ENCODE measurements around the gene KRT17. TPM values are rescaled to one million over a fixed set of nuclear protein-coding genes. Genes with fewer than 3 reads are reported as not detected.

Gene KRT17
- total and polyA plus RNA-seq, 10 of the 15 experiments (the other 5 are each of a cell fraction or from before 2014, with no cell fraction given): 0.47 to 30.0 (median 2.5) TPM

DNA sequence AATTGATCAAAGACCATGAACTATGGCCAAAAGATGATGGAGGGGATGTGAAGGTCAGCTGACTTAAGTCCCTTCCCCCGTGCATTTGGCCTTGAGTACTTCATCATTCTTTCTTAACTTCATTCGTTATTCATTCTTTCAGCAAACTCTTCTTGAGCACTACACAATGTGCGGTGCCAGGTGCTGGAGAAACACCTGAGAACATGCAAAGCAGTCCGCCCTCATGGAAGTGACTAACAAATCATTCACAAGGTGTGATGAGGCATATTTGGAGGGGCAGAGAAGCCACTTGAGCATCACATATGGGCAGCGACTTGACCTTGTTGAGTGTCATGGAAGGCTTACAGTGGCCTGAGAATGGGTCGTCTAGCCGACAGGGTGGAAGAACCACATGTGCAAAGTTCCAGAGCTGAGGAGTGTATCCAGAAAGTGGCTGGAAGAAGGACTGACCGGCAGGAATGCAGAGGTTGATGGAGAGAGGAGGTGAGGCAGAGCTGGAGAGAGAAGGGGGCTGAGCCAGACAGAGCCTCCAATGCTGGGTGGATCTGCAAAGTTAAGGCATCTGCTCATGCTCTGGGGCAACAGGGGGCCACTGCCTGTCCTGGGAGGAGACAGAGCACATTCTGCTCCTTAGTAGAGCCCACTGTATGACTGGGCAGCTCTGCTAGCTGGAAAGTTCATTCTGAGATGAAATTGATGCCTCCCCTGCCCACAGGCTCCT, 39.2 kb upstream of the KRT17 start (continued):
- TF ChIP-seq, protein P1, sequence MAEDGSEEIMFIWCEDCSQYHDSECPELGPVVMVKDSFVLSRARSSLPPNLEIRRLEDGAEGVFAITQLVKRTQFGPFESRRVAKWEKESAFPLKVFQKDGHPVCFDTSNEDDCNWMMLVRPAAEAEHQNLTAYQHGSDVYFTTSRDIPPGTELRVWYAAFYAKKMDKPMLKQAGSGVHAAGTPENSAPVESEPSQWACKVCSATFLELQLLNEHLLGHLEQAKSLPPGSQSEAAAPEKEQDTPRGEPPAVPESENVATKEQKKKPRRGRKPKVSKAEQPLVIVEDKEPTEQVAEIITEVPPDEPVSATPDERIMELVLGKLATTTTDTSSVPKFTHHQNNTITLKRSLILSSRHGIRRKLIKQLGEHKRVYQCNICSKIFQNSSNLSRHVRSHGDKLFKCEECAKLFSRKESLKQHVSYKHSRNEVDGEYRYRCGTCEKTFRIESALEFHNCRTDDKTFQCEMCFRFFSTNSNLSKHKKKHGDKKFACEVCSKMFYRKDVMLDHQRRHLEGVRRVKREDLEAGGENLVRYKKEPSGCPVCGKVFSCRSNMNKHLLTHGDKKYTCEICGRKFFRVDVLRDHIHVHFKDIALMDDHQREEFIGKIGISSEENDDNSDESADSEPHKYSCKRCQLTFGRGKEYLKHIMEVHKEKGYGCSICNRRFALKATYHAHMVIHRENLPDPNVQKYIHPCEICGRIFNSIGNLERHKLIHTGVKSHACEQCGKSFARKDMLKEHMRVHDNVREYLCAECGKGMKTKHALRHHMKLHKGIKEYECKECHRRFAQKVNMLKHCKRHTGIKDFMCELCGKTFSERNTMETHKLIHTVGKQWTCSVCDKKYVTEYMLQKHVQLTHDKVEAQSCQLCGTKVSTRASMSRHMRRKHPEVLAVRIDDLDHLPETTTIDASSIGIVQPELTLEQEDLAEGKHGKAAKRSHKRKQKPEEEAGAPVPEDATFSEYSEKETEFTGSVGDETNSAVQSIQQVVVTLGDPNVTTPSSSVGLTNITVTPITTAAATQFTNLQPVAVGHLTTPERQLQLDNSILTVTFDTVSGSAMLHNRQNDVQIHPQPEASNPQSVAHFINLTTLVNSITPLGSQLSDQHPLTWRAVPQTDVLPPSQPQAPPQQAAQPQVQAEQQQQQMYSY (CRISPR knock-in tag; IDR thresholded peaks at IDR 0.05): no peak
- TF ChIP-seq NBN (IDR thresholded peaks at IDR 0.05) (no peak), SPI1 (IDR thresholded peaks at IDR 0.05; ENCODE audit: borderline replicate concordance, insufficient read depth, low read depth, low read length) (no peak), CEBPB (IDR thresholded peaks at IDR 0.05; ENCODE audit: borderline replicate concordance in 1 of 2, low read depth in 2 of 2, low read length in 2 of 2) (no peak), NR2F1 (conservative IDR thresholded peaks at IDR 0.05) (no peak), YBX1 (IDR thresholded peaks at IDR 0.05) (no peak), TBL1XR1 (IDR thresholded peaks at IDR 0.05; ENCODE audit: low read depth, low read length) (no peak), ZNF207 (IDR thresholded peaks at IDR 0.05; ENCODE audit: borderline replicate concordance) (no peak)
- TF ChIP-seq, protein P2, sequence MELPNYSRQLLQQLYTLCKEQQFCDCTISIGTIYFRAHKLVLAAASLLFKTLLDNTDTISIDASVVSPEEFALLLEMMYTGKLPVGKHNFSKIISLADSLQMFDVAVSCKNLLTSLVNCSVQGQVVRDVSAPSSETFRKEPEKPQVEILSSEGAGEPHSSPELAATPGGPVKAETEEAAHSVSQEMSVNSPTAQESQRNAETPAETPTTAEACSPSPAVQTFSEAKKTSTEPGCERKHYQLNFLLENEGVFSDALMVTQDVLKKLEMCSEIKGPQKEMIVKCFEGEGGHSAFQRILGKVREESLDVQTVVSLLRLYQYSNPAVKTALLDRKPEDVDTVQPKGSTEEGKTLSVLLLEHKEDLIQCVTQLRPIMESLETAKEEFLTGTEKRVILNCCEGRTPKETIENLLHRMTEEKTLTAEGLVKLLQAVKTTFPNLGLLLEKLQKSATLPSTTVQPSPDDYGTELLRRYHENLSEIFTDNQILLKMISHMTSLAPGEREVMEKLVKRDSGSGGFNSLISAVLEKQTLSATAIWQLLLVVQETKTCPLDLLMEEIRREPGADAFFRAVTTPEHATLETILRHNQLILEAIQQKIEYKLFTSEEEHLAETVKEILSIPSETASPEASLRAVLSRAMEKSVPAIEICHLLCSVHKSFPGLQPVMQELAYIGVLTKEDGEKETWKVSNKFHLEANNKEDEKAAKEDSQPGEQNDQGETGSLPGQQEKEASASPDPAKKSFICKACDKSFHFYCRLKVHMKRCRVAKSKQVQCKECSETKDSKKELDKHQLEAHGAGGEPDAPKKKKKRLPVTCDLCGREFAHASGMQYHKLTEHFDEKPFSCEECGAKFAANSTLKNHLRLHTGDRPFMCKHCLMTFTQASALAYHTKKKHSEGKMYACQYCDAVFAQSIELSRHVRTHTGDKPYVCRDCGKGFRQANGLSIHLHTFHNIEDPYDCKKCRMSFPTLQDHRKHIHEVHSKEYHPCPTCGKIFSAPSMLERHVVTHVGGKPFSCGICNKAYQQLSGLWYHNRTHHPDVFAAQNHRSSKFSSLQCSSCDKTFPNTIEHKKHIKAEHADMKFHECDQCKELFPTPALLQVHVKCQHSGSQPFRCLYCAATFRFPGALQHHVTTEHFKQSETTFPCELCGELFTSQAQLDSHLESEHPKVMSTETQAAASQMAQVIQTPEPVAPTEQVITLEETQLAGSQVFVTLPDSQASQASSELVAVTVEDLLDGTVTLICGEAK (IDR thresholded peaks at IDR 0.05; ENCODE audit: borderline replicate concordance): no peak
- TF ChIP-seq, protein P3, sequence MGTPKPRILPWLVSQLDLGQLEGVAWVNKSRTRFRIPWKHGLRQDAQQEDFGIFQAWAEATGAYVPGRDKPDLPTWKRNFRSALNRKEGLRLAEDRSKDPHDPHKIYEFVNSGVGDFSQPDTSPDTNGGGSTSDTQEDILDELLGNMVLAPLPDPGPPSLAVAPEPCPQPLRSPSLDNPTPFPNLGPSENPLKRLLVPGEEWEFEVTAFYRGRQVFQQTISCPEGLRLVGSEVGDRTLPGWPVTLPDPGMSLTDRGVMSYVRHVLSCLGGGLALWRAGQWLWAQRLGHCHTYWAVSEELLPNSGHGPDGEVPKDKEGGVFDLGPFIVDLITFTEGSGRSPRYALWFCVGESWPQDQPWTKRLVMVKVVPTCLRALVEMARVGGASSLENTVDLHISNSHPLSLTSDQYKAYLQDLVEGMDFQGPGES (IDR thresholded peaks at IDR 0.05): no peak
